Fibroblast of lung (primary cell): ENCODE measurements around the gene TRIM40.
"Not testable (repeated sequence)": the region's sequence is repeated elsewhere in the genome, so short reads cannot be mapped to it uniquely, and the experiment has no call there.

Experiments
- EZH2 ChIP-seq: IDR thresholded peaks from 2 replicates; pipeline ENCODE4 v1.5.1; 2012; ENCODE audit warnings: low read length, control low read depth, mild to moderate bottlenecking; ENCODE audit errors: missing control alignments
- TF ChIP-seq, protein P1 (sequence below), 2 donors: IDR thresholded peaks in 1 of 2; conservative IDR thresholded peaks in 1 of 2; 1 replicate in 1 of 2; 2 replicates in 1 of 2; pipeline ENCODE4 v1.5.1; 2011 to 2012; ENCODE audit warnings: low read length in 2 of 2, control low read depth in 1 of 2, inconsistent platforms in 1 of 2, low read depth in 1 of 2, mild to moderate bottlenecking in 1 of 2

DNA sequence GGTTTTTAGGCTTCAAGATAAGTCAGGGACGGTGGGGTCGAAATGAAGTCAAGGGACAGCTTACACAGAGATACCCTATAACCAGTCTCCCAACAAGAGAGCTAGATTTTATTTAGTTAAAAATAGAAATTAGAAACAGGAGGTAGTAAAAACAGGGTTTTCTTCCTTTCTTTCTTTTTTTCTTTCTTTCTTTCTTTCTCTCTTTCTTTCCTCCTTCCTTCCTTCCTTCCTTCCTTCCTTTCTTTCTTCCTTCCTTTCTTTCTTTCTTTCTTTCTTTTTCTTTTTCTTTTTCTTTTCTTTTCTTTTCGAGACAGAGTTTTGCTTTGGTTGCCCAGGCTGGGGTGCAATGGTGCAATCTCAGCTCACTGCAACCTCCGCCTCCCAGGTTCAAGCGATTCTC, 17.2 kb upstream of the TRIM40 start:
- TF ChIP-seq, protein P1, sequence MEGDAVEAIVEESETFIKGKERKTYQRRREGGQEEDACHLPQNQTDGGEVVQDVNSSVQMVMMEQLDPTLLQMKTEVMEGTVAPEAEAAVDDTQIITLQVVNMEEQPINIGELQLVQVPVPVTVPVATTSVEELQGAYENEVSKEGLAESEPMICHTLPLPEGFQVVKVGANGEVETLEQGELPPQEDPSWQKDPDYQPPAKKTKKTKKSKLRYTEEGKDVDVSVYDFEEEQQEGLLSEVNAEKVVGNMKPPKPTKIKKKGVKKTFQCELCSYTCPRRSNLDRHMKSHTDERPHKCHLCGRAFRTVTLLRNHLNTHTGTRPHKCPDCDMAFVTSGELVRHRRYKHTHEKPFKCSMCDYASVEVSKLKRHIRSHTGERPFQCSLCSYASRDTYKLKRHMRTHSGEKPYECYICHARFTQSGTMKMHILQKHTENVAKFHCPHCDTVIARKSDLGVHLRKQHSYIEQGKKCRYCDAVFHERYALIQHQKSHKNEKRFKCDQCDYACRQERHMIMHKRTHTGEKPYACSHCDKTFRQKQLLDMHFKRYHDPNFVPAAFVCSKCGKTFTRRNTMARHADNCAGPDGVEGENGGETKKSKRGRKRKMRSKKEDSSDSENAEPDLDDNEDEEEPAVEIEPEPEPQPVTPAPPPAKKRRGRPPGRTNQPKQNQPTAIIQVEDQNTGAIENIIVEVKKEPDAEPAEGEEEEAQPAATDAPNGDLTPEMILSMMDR (conservative IDR thresholded peaks at IDR 0.05 in 1 of 2, IDR thresholded peaks at IDR 0.05 in 1 of 2; ENCODE audit: low read depth in 1 of 2, low read length in 2 of 2): not testable (repeated sequence)
- not testable (repeated sequence) for TF ChIP-seq EZH2
